K562 (cell line): Measurements from ENCODE around the gene SOWAHA. TPM values are rescaled to one million over a fixed set of nuclear protein-coding genes. Genes with fewer than 3 reads are reported as not detected.

Experiments used
- C11orf30 ChIP-seq: fragments of 450-650 bp; IDR thresholded peaks from 2 replicates; pipeline ENCODE4 v1.6.1; 2016; ENCODE audit warnings: low read depth, mild to moderate bottlenecking
- CREB3L1 ChIP-seq: fragments of 450-650 bp; IDR thresholded peaks from 2 replicates; pipeline ENCODE4 v1.6.1; 2014; ENCODE audit warnings: low read depth, mild to moderate bottlenecking, moderate library complexity, borderline replicate concordance
- DNMT1 ChIP-seq: fragments of 450-650 bp; IDR thresholded peaks from 2 replicates; pipeline ENCODE4 v1.6.1; 2016; ENCODE audit warnings: antibody characterized with exemption, mild to moderate bottlenecking
- EGR1 ChIP-seq: fragments of 450-650 bp; conservative IDR thresholded peaks from 2 replicates; pipeline ENCODE4 v1.6.1; 2017; ENCODE audit warnings: mild to moderate bottlenecking
- ELF4 ChIP-seq: fragments of 450-650 bp; formaldehyde crosslinking; IDR thresholded peaks from 2 replicates; pipeline ENCODE4 v1.4.0; 2022; ENCODE audit warnings: missing genetic modification characterization
- HDAC8 ChIP-seq: fragments of 450-650 bp; IDR thresholded peaks from 2 replicates; pipeline ENCODE4 v1.6.1; 2016; ENCODE audit warnings: mild to moderate bottlenecking, missing genetic modification characterization, moderate library complexity, missing compliant biosample characterization
- KLF10 ChIP-seq: fragments of 250-450 bp; sonication (Bioruptor Pico); IDR thresholded peaks from 2 replicates; pipeline ENCODE4 v1.6.1; 2021; ENCODE audit warnings: matching md5 sums
- MTA2 ChIP-seq: fragments of 450-650 bp; IDR thresholded peaks from 2 replicates; pipeline ENCODE4 v1.6.1; 2016; ENCODE audit warnings: low read depth
- MYC ChIP-seq, 2 experiments: fragments of 250-450 bp in 1 of 2; sonication (Bioruptor Pico) in 1 of 2; IDR thresholded peaks; 2 replicates each; pipeline versions ENCODE4 v1.5.1 to v1.6.1; 2012 to 2021; ENCODE audit warnings: low read depth in 2 of 2, borderline replicate concordance in 1 of 2, improper control_type of control experiment in 1 of 2, low read length in 1 of 2, mild to moderate bottlenecking in 1 of 2, moderate library complexity in 1 of 2
- NELFE ChIP-seq: IDR thresholded peaks from 2 replicates; pipeline ENCODE4 v1.6.1; 2011; ENCODE audit warnings: mild to moderate bottlenecking; ENCODE audit not compliant: insufficient read depth, insufficient read length
- NFATC3 ChIP-seq: fragments of 450-650 bp; IDR thresholded peaks from 2 replicates; pipeline ENCODE4 v1.6.1; 2017; ENCODE audit warnings: mild to moderate bottlenecking
- NKRF ChIP-seq: fragments of 450-650 bp; IDR thresholded peaks from 2 replicates; pipeline ENCODE4 v1.6.1; 2016; ENCODE audit warnings: borderline replicate concordance
- NONO ChIP-seq, 2 experiments: fragments of 200-400 bp in 1 of 2; fragments of 450-650 bp in 1 of 2; formaldehyde crosslinking in 1 of 2; IDR thresholded peaks; 2 replicates each; pipeline ENCODE4 v1.6.1; 2017; ENCODE audit warnings: low read depth in 2 of 2, mild to moderate bottlenecking in 2 of 2, moderate library complexity in 2 of 2, low read length in 1 of 2
- RBFOX2 ChIP-seq: fragments of 200-400 bp; formaldehyde crosslinking; IDR thresholded peaks from 2 replicates; pipeline ENCODE4 v1.6.1; 2017; ENCODE audit warnings: low read depth, mild to moderate bottlenecking, low read length, moderate library complexity
- SIN3B ChIP-seq: fragments of 450-650 bp; IDR thresholded peaks from 2 replicates; pipeline ENCODE4 v1.6.1; 2017; ENCODE audit warnings: low read depth, mild to moderate bottlenecking, moderate library complexity
- SIX5 ChIP-seq, 2 experiments: IDR thresholded peaks; 2 replicates each; pipeline ENCODE4 v1.6.1; 2011; ENCODE audit warnings: low read length in 2 of 2, borderline replicate concordance in 1 of 2, low read depth in 1 of 2, mild to moderate bottlenecking in 1 of 2, moderate library complexity in 1 of 2; ENCODE audit not compliant: insufficient read depth in 1 of 2
- SNAPC5 ChIP-seq: fragments of 250-450 bp; sonication (Bioruptor Pico); IDR thresholded peaks from 2 replicates; pipeline ENCODE4 v1.8.0; 2021; ENCODE audit warnings: moderate library complexity, mild to moderate bottlenecking, inconsistent platforms
- TGIF2 ChIP-seq: sonication (generic); formaldehyde crosslinking; IDR thresholded peaks from 2 replicates; pipeline ENCODE4 v1.8.1; 2022; ENCODE audit warnings: mild to moderate bottlenecking, missing genetic modification reagents, moderate library complexity
- THRAP3 ChIP-seq: fragments of 450-650 bp; IDR thresholded peaks from 2 replicates; pipeline ENCODE4 v1.6.1; 2016; ENCODE audit warnings: mild to moderate bottlenecking, inconsistent platforms, borderline replicate concordance
- ZBTB7A ChIP-seq: IDR thresholded peaks from 2 replicates; pipeline ENCODE4 v1.6.1; 2011; ENCODE audit warnings: low read depth, mild to moderate bottlenecking, low read length, moderate library complexity, borderline replicate concordance; ENCODE audit not compliant: control insufficient read depth
- ZFX ChIP-seq: sonication (generic); formaldehyde crosslinking; IDR thresholded peaks from 2 replicates; pipeline ENCODE4 v1.8.0; 2022; ENCODE audit warnings: mild to moderate bottlenecking, missing genetic modification reagents, moderate library complexity
- ZNF445 ChIP-seq: fragments of 250-450 bp; sonication (Bioruptor Pico); IDR thresholded peaks from 2 replicates; pipeline ENCODE4 v1.4.0; 2020; ENCODE audit warnings: low read depth, mild to moderate bottlenecking, moderate library complexity
- ZNF77 ChIP-seq: fragments of 250-450 bp; sonication (Bioruptor Pico); IDR thresholded peaks from 2 replicates; pipeline ENCODE4 v1.5.0; 2020
- polyA plus RNA-seq, 8 experiments: library from polyadenylated mRNA; depleted of rRNA in 4 of 8; stranded (reverse) in 5 of 8; unstranded in 3 of 8; fragments of >200 nt; fragmentation: Nextera tagmentation in 2 of 8; fragmentation: Illumina TruSeq in 1 of 8; extraction: Ambion mirVana in 2 of 8; extraction: Trizol in 1 of 8; gene quantifications; 2 replicates each; pipeline versions ENCODE4 v1.2.1 to v1.2.3, GENCODE V29; 2011 to 2014; ENCODE audit warnings: inconsistent platforms in 1 of 8, missing spikeins in 1 of 8
- total RNA-seq, 7 experiments: library from RNA; depleted of rRNA in 6 of 7; stranded (reverse); fragments of >200 nt in 6 of 7; fragmentation: Illumina TruSeq in 2 of 7; extraction: Trizol in 2 of 7; gene quantifications; 2 replicates each; pipeline versions ENCODE4 v1.2.1 to v1.2.3, GENCODE V29; 2011 to 2021; ENCODE audit warnings: low replicate concordance in 1 of 7

SOWAHA gene
- total and polyA plus RNA-seq, 9 of the 15 experiments (the other 6 are each of a cell fraction or from before 2014, with no cell fraction given): not detected

DNA sequence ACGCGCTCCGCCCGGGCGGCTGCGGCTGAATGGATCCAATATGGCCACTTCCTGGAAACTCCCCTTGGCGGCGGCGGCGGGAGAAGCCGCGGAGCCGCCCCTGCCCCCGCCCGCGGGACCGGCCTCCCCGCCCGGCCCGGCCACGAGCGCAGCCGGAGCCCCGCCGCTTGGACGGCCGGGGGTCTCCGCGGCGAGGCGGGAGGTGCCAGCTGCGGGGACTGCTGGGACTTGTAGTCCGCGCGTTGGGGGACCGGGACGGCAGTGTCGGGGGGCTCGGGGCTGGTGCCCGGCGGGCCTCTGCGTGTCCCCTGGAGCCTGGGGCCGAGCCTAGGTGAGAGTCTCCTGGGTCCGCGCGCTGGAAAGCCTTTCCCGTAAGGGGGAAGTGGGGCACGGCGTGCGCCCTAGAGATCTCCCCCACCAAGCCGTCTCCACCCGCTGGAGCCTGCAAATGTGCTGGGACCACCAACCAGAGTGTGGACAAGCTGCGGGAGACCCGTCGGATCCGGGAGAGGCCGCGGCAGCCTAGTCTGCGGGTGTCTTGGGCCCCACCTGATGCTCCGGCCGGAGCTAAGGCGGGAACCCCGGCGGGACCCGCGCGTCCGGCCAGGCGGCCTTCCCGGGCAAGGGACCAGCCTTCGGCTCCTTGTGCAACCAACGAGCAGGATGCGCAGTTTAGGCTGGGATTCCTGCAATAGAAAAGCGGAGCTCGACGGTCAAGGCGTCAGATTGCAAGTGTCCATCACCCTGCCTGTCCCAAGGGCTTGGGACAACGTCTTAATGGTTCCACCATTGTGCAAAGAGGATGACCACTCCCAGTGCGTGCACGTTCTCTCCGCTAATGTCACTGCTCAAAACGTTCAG lies 35.7 kb upstream of the SOWAHA start, which contains the start of gene SEPTIN8 (continued):
- TF ChIP-seq NKRF (no peak), NELFE (no peak), ZNF445 (no peak), NONO (IDR thresholded peaks at IDR 0.05; ENCODE audit: low read depth in 2 of 2, low read length in 1 of 2) (no peak), C11orf30 (no peak), CREB3L1 (0 out of 2 replicates have a peak, but pooled peaks have one; percentile 19), ZFX (CRISPR knock-in tag) (peak; percentile 71), SIN3B (peak; percentile 37; the same call in 1 of the 2 replicates), ZBTB7A (peak; percentile 92), MTA2 (no peak), HDAC8 (tag) (0 out of 2 replicates have a peak, but pooled peaks have one; percentile 19), RBFOX2 (peak; percentile 64), SIX5 (IDR thresholded peaks at IDR 0.05; ENCODE audit: borderline replicate concordance in 1 of 2, insufficient read depth in 1 of 2, low read depth in 1 of 2, low read length in 2 of 2) (peak; percentile 35 to 45; a peak in 2 of 4 replicates), KLF10 (CRISPR knock-in tag) (no peak), DNMT1 (no peak), TGIF2 (CRISPR knock-in tag) (no peak), NFATC3 (no peak), SNAPC5 (CRISPR knock-in tag) (no peak), ELF4 (CRISPR knock-in tag) (no peak), MYC (IDR thresholded peaks at IDR 0.05; ENCODE audit: low read depth, low read length) (no peak), MYC (CRISPR knock-in tag; IDR thresholded peaks at IDR 0.05; ENCODE audit: borderline replicate concordance, low read depth) (peak; percentile 82; the same call in 1 of the 2 replicates), ZNF77 (no peak), THRAP3 (no peak), EGR1 (no peak)
